GM21619 (cell line): ENCODE measurements around the gene MYLK4.

ENCODE experiments used
- ATAC-seq: cut with Tn5 transposase; IDR thresholded peaks from one replicate; pipeline ENCODE4 v1.9.1; 2021; ENCODE audit not compliant: unreplicated experiment

Gene MYLK4

GRCh38 chr6:2665146-2666070 lies 85.3 kb downstream of the MYLK4 start:
- ATAC-seq = no peak

GRCh38 chr6:2663123-2663522 lies 87.6 kb downstream of the MYLK4 start:
- no peak for ATAC-seq

- no peak for ATAC-seq
Measured at GRCh38 chr6:2661651-2662050, 89.1 kb downstream of the MYLK4 start.

GRCh38 chr6:2659882-2660281 lies 90.8 kb downstream of the MYLK4 start:
- no peak for ATAC-seq

GRCh38 chr6:2659381-2659780 lies 91.3 kb downstream of the MYLK4 start:
- ATAC-seq = no peak

- peak; percentile 93 for ATAC-seq
Measured at GRCh38 chr6:2658788-2659187, 91.9 kb downstream of the MYLK4 start.

GRCh38 chr6:2656460-2657079 lies 94.2 kb downstream of the MYLK4 start:
- no peak for ATAC-seq

- ATAC-seq = no peak
Measured at GRCh38 chr6:2655844-2656433, 94.8 kb downstream of the MYLK4 start.

- ATAC-seq = no peak
Measured at GRCh38 chr6:2653369-2654032, 97.2 kb downstream of the MYLK4 start.

GRCh38 chr6:2652611-2653010 lies 98.1 kb downstream of the MYLK4 start:
- no peak for ATAC-seq

- no peak for ATAC-seq
Measured at GRCh38 chr6:2651961-2652360, 98.8 kb downstream of the MYLK4 start.

- no peak for ATAC-seq
Measured at GRCh38 chr6:2651536-2651935, 99.2 kb downstream of the MYLK4 start.

- no peak for ATAC-seq
Measured at GRCh38 chr6:2646346-2646745, 104.4 kb downstream of the MYLK4 start.

- no peak for ATAC-seq
Measured at GRCh38 chr6:2643935-2644539, 106.7 kb downstream of the MYLK4 start.

- ATAC-seq = no peak
Measured at GRCh38 chr6:2643130-2643529, 107.6 kb downstream of the MYLK4 start.

- ATAC-seq = no peak
Measured at GRCh38 chr6:2641044-2641725, 109.5 kb downstream of the MYLK4 start.

- no peak for ATAC-seq
Measured at GRCh38 chr6:2640551-2640950, 110.2 kb downstream of the MYLK4 start.

- no peak for ATAC-seq
Measured at GRCh38 chr6:2639896-2640295, 110.8 kb downstream of the MYLK4 start.

GRCh38 chr6:2639167-2639566 lies 111.6 kb downstream of the MYLK4 start:
- ATAC-seq = no peak

- ATAC-seq = no peak
Measured at GRCh38 chr6:2636672-2637071, 114.0 kb downstream of the MYLK4 start.
